ENCODE results near the gene DRAXIN.

DNA sequence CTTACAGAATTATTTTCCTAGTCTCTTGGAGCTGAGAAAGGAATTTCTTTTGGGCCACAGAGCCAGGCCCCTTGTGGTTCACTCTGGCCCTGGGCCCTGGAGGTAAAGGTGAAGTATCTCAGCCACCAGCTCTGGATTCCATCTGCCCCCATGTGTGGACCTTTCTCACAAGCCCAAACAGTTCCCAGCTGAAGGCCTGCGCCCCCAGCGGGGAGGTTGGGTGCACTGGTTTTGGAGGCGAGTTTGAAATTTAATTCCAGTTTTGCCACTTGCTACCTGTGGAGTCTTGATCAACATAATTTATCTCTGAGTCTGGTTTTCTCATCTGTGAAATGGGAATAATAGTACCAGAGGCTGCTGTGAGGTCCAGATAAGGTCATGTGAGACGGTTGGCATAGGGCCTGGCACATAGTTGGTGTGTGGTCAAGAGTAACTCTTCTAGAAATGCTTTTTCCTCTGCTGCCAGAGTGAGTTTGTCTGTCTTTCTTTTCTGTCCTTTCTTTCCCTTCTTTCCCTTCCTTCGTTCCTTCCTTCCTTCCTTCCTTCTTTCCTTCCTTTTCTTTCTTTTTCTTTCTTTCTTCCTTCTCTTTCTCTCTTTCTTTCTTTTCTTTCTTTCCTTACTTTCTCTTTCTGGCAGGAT, 50.5 kb downstream of the DRAXIN start:
- TF ChIP-seq, protein P1, sequence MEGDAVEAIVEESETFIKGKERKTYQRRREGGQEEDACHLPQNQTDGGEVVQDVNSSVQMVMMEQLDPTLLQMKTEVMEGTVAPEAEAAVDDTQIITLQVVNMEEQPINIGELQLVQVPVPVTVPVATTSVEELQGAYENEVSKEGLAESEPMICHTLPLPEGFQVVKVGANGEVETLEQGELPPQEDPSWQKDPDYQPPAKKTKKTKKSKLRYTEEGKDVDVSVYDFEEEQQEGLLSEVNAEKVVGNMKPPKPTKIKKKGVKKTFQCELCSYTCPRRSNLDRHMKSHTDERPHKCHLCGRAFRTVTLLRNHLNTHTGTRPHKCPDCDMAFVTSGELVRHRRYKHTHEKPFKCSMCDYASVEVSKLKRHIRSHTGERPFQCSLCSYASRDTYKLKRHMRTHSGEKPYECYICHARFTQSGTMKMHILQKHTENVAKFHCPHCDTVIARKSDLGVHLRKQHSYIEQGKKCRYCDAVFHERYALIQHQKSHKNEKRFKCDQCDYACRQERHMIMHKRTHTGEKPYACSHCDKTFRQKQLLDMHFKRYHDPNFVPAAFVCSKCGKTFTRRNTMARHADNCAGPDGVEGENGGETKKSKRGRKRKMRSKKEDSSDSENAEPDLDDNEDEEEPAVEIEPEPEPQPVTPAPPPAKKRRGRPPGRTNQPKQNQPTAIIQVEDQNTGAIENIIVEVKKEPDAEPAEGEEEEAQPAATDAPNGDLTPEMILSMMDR (IDR thresholded peaks at IDR 0.05), result no peak
- no peak for TF ChIP-seq POLR2A (IDR thresholded peaks at IDR 0.05)

All from uterus (tissue), 2 donors.